Anterior cingulate cortex (tissue), 58 donors: ENCODE results near the gene APC2.
"Not testable (repeated sequence)": the region's sequence is repeated elsewhere in the genome, so short reads cannot be mapped to it uniquely, and the experiment has no call there.

ENCODE experiments used
- DNase-seq, 58 donors: peaks; one replicate each; lab custom pipeline; 2025; lab: John Stamatoyannopoulos, UW

Gene APC2

DNA sequence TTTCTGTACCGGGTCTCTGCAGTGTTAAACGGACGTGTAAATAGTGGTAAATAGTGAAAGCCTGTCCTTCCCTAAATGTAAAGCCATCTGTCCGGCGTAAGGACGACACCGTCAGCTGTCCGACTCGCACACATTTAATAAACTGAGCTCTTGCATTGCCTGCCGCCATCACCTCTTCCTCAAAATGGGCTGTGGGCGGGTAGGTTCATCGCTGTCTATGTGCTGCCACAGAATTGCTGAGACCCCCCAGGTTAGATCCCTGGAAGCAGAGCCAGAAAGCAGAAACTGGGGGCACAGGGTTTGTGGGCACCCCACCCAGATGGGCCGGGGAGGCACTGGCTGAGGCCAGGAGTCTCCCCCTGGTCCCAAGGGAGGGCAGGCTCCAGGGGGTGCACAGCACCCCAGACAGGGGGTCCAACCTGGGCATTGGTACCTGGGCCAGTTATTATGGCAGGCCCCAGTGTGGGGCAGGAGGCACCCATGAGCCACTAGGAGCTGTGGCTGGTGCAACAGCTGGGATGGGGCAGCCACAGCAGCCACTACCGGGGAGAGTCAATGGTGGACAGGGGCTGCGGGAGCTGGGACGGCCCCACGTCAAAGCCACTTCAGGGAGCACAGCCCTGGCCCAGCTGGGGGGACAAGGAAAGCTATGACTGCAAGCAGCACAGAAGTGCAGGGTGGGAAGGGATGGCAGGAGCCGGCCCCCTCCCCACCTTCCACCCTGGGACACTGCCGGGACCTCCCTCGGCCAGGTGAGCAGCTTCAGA lies 23.3 kb downstream of the APC2 start:
- DNase-seq: peak in 9 of 58 donors; percentile 20 to 62 (median 48)

GRCh38 chr19:1474011-1474764 lies 24.3 kb downstream of the APC2 start:
- DNase-seq: peak in 53 of 58 donors; percentile 4 to 88 (median 62)

DNA sequence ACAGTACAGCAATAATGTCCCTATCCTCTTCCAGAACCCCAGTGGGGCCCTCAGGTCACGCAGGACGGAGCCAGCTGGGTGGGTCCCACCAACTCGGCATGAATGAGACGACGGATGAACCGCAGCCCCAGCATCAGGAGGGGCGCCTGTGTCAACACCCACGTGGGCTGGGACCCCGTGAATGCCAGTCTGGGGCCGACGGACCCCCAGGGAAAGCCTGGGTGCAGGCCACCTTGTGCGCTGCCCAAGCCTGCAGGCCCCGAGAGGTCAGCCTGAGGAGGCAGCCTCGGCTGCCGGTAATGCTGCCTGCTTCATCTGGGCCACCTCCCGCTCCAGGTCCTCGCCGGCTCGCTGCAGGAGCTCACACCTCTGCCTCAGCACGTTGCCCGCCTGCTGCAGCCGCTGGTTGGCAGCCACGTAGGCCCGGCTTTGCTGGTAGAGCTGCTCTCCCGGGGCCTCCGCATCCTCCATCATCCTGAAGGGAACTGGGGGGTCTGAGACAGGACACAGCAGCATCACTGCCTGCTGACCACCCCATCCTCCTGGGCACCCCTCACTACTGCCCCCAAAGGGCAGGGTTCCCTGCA lies 24.9 kb downstream of the APC2 start:
- no peak for DNase-seq

DNA sequence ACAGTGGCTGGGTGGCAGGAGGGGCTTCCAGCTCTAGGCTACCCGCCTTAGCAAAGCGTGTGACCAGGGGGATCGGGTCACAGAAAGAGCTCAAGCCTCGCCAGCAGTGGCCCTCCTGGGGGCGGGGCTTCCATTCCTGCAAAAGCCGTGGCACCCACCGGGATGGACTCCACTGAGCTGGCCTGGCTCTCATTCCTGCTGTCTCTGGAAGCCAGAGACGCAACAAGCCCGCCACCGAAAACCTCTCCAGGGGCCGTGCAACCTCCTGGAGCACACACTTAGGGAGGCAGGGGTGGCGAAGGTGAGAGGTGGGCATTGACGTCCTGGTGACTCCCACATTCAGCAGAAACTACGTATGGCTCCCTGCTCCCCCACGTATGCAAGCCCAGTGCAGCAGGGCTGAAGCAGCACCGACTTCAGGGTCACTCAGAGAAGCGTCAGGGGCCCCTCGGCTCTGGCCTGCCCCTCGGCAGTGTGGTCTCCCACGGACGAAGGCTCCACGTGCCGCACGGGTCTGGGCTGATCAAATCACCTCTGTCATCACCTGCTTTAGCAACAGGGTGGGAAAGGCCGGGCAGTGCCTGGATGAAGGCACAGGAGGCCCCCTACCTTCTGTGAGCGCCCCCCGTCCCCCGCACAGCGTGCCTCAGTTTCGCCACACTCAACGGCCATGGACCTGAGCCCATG lies 26.0 kb downstream of the APC2 start:
- DNase-seq: no peak

DNA sequence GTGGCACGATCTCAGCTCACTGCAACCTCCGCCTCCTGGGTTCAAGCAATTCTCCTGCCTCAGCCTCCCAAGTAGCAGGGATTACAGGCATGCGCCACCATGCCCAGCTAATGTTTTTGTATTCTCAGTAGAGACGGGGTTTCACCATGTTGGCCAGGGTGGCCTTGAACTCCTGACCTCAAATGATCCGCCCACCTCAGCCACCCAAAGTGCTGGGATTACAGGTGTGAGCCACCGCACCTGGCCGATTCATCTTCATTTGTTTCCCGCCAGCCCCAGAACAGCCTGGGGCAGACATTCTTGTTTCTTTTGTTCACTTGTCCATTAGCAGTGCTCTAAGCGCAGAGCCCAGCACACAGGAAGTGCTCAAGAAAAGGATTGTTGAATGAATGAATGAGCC lies 27.1 kb downstream of the APC2 start:
- DNase-seq: not testable (repeated sequence)

GRCh38 chr19:1478934-1479707 lies 29.2 kb downstream of the APC2 start, which contains the start of gene C19orf25:
C19orf25 (minus strand) TSS chr19:1479215; CDS start chr19:1478903, 312 bp downstream.
- peak; percentile 37 to 96 (median 89) for DNase-seq

DNA sequence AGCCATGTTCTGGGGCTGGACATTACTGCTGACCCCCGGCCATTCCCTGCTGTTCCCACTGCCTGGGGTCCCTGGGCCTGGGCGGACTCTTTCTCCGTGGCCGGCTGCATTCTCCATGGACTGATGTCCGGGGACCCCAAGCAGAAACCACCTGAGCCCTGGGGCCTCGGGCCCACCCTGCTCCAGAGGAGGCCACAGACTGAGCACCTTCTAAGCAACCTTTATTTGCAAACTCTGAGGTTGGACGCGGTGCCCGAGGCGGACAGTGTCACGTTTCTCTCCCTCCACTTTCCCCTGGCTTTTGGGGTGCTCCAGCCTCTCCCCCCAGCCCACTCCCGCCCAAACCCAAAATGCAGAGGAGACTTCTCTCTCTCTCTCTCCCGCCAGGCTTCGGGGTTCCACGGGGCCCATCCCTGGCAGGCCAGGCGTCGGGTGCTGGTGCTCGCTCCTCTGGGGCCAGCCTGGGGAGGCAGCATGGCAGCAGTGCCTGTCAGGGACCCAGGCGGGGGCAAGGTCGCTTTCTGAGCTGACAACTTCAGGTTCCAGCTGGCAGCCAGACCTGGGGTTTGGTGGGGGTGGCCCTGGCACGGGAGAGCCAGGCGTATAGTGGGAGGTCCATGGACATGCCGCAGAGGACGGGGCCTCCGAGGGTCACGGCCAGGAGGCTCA lies 31.4 kb downstream of the APC2 start:
- DNase-seq: no peak

DNA sequence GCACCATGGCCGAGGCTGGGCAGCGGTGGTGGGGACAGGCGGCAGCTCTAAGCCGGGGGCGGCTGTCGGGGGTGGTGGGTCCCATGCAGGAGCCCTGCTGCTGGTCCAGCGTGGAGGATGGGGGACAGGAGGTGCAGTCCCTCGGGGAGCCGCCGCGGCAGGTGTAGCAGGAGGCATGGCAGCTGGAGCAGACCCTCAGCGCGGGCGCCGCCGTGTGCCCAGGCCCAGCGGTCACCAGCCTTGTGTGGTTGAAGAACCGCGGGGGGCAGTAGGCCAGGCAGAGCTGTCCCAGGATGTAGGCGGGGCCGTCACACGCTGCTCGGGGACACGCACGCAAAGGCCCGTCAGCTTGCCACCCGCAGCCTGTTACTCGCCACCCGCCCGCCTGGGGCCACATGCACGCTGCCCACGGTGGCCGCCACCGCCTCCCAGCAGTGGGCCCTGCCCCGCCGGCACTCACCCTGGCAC lies 32.0 kb downstream of the APC2 start:
- DNase-seq: no peak

- DNase-seq: no peak
Observed at GRCh38 chr19:1482361-1483130, 32.6 kb downstream of the APC2 start.

DNA sequence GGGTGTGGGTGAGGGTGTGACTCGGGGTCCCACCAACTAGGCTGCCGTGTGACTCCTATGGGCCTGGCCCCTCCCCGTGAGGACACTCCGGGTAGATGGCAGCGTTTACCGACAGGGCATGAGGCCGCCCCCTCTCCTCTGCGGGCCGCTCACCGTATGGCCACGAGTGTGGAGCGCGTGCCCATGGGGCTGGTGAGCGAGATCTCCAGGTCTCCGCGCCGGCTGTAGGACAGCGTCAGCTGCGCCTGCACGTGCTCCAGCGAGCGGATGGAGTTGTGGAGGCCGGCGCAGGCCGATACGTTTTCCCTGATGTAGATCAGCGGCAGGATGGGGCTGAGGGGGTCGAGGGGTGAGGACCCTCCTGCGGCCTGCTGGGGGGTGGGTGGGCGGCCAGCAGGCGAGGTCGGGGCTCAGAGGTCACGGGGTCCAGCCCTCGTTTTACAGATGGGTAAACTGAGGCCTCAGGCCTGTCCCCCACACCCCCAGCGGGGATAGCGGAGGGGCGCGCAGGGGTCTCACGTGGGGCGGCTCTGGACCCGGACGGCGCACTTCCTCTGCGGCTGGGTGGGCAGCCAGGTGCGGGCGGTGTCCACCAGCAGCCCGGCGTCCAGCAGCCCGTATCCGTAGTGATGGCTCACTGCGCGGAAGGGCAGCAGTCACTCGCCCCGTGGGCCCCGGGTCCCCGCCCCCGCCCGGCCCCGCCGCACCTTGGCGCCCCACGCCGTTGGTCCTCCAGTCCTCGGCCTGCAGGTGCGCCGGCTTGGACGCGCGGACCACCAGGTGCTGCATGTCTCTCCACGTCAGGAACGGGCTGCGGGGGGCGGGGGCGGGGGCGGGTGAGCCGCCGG lies 33.4 kb downstream of the APC2 start:
- DNase-seq: no peak

DNA sequence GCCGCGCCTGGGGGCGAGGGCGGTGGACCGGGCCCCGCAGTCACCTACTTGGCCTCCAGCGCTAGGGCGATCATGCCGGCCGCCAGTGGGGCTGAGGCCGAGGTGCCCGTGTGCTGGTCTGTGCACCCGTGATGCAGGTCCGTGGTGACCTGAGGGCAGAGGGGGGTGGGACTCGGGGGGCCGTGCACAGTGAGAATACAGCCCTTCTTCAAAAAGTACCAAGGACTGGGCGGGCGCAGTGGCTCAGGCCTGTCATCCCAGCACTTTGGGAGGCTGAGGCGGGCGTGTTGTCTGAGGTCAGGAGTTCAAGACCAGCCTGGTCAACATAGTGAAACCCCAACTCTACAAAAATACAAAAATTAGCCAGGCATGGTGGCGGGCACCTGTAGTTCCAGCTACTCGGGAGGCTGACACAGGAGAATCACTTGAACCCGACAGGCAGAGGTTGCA lies 34.1 kb downstream of the APC2 start:
- DNase-seq: no peak

GRCh38 chr19:1486720-1487575 lies 37.0 kb downstream of the APC2 start:
- DNase-seq: no peak

- no peak for DNase-seq
Observed at GRCh38 chr19:1487576-1488281, 37.8 kb downstream of the APC2 start.

- DNase-seq: no peak
Observed at GRCh38 chr19:1488282-1488601, 38.3 kb downstream of the APC2 start.

DNA sequence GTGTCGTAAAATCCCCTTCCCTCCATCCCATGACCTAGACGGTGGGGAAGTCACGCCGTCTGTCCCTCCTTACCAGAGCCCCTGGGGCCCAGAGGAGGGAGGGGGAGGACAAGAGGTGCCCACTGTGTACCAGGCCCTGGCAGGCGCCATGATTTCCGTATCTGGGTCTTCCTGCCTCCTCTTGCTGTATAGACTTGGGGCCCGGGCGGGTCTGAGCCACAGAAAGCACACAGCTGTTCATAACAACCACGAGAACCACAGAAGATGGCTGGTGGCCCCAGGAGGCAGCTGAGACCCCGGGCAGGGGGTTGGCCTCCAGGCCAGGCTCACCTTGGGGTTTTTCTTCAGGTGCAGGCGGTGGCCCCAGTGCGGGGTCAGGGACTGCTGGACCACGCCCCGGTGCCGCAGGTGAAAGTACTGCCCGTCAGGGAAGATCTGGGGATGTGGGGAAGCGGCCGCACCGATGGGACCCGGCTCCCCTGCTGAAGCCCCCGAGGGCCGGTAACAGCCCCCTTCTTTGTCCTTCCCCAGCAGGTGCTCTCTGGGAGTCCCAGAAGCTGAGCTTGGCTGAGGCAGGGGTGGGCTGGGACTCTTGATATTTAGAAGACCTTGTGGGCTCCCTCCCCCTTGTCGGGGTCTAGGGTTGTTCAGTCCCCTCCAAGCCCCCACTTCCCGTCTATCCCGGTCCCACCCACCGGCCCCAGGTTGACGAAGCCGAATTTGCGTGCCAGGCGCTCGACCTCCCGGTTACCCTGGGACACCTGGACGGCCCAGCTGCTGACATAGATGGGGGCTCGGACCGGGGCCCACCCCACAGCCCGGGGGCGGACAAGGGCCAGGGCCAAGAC lies 39.8 kb downstream of the APC2 start:
- peak in 1 of 58 donors; percentile 43 for DNase-seq
